DOHH2 (cell line): ENCODE measurements around the gene HIPK2.

Experiments
- H3F3A ChIP-seq: fragments of 200-600 bp; sonication (generic), shearing (Covaris generic); 2 replicates; pipeline ENCODE4 v1.6.0; 2016; ENCODE audit warnings: antibody characterized with exemption, mild to moderate bottlenecking; ENCODE audit not compliant: control insufficient read depth, insufficient read depth
- H3K27ac ChIP-seq: fragments of 200-600 bp; sonication (generic); 2 replicates; pipeline ENCODE4 v1.5.1; 2014; ENCODE audit warnings: low read depth, mild to moderate bottlenecking, low read length, moderate library complexity
- H3K27me3 ChIP-seq: fragments of 200-600 bp; sonication (generic); 2 replicates; pipeline ENCODE4 v1.6.1; 2014; ENCODE audit warnings: mild to moderate bottlenecking, low read length, mixed read lengths; ENCODE audit not compliant: control insufficient read depth
- H3K36me3 ChIP-seq: fragments of 200-600 bp; sonication (generic); 2 replicates; pipeline ENCODE4 v1.6.1; 2014; ENCODE audit warnings: mild to moderate bottlenecking, low read length, moderate library complexity, mixed read lengths; ENCODE audit not compliant: control insufficient read depth
- H3K4me1 ChIP-seq: fragments of 200-600 bp; sonication (generic); 2 replicates; pipeline ENCODE4 v1.6.1; 2014; ENCODE audit warnings: mild to moderate bottlenecking, low read length, mixed read lengths; ENCODE audit not compliant: control insufficient read depth
- H3K4me2 ChIP-seq: fragments of 200-600 bp; sonication (generic); 2 replicates; pipeline ENCODE4 v1.6.0; 2014; ENCODE audit warnings: mild to moderate bottlenecking, low read length, moderate library complexity
- H3K4me3 ChIP-seq: fragments of 200-600 bp; sonication (generic); 2 replicates; pipeline ENCODE4 v1.5.1; 2014; ENCODE audit warnings: mild to moderate bottlenecking, low read length, mixed read lengths
- H3K79me2 ChIP-seq: fragments of 200-600 bp; sonication (generic); 2 replicates; pipeline ENCODE4 v1.6.1; 2014; ENCODE audit warnings: mild to moderate bottlenecking, low read length, mixed read lengths; ENCODE audit not compliant: control insufficient read depth
- H3K9me2 ChIP-seq: fragments of 200-600 bp; sonication (generic); replicated peaks from 2 replicates; pipeline ENCODE4 v1.6.1; 2014; ENCODE audit warnings: mild to moderate bottlenecking, low read length, mixed read lengths; ENCODE audit not compliant: control insufficient read depth
- H3K9me3 ChIP-seq: fragments of 200-600 bp; sonication (generic); 2 replicates; pipeline ENCODE4 v1.6.1; 2014; ENCODE audit warnings: antibody characterized with exemption, low read length, mixed read lengths; ENCODE audit not compliant: control insufficient read depth, insufficient read depth
- H4K20me1 ChIP-seq: fragments of 200-600 bp; sonication (generic); 2 replicates; pipeline ENCODE4 v1.6.0; 2014; ENCODE audit warnings: low read depth, mild to moderate bottlenecking, antibody characterized with exemption, low read length, moderate library complexity; ENCODE audit not compliant: control insufficient read depth, insufficient read depth
- EZH2phosphoT487 ChIP-seq: fragments of 200-600 bp; sonication (generic); IDR thresholded peaks from 2 replicates; pipeline ENCODE4 v1.6.1; 2017; ENCODE audit warnings: borderline replicate concordance, mild to moderate bottlenecking, antibody characterized with exemption, low read length, moderate library complexity, mixed read lengths
- TF ChIP-seq, protein P1 (sequence below): fragments of 200-600 bp; sonication (generic); IDR thresholded peaks from one replicate; pipeline ENCODE4 v1.5.1; 2014; ENCODE audit warnings: antibody characterized with exemption, mild to moderate bottlenecking, low read depth, low read length; ENCODE audit not compliant: poor library complexity, severe bottlenecking

HIPK2 gene

DNA sequence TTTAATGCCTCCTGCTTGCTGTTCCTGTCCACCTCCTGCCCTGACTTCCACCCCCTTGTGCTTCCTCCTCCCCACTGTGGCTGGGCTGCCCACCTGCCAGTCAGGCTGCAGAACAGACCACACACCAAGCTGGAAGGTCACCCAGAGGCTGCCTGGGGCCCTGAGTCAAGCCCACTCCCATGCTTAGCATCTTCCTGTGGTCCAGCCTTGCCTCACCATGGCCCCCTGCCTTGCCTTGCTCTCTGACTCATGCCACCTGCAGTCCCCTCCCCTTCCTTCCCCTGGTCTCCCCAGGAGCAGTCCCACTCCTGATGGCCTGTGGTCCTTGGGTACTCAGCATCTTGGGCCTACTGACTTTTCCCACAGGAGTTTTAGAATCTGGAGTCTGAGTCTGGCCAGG is 252.0 kb downstream of the HIPK2 start:
- Histone ChIP-seq H3K79me2 (no peaks in the 10 kb centered on the region), H3K36me3 (no peaks in the 10 kb centered on the region), H3K4me2 (no peak overlapping the region), H3K27ac (no peak overlapping the region), H4K20me1 (no peaks in the 10 kb centered on the region), H3F3A (no peaks in the 10 kb centered on the region), H3K27me3 (no peaks in the 10 kb centered on the region), H3K9me2 (no peaks in the 10 kb centered on the region), H3K9me3 (peaks cover 13% of the 10 kb centered on the region), H3K4me1 (no peaks in the 10 kb centered on the region), H3K4me3 (no peak overlapping the region)
- TF ChIP-seq EZH2phosphoT487 = no peak
- TF ChIP-seq, protein P1, sequence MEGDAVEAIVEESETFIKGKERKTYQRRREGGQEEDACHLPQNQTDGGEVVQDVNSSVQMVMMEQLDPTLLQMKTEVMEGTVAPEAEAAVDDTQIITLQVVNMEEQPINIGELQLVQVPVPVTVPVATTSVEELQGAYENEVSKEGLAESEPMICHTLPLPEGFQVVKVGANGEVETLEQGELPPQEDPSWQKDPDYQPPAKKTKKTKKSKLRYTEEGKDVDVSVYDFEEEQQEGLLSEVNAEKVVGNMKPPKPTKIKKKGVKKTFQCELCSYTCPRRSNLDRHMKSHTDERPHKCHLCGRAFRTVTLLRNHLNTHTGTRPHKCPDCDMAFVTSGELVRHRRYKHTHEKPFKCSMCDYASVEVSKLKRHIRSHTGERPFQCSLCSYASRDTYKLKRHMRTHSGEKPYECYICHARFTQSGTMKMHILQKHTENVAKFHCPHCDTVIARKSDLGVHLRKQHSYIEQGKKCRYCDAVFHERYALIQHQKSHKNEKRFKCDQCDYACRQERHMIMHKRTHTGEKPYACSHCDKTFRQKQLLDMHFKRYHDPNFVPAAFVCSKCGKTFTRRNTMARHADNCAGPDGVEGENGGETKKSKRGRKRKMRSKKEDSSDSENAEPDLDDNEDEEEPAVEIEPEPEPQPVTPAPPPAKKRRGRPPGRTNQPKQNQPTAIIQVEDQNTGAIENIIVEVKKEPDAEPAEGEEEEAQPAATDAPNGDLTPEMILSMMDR = no peak

DNA sequence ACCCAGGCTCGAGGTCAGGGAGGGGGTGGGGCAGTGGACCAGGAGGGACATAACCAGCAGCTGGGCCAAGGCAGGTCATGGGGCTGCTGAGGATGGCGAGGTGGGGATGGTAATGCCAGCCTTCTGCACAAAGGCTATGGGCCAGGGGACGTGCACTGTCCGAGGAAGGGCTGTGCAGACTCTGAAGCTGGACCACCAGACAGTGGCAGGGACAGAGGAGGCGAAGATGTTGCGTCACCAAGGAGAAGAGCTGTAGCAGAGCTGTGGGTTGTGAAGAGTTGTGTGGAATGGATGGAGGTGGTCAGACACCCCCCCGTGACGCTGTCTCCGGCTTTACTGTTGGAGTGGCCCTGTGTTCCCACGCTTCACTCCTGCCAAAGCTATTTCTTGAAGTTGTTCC is 252.6 kb downstream of the HIPK2 start:
- no peak overlapping the region for H3K4me2 ChIP-seq
- no peak for TF ChIP-seq EZH2phosphoT487
- TF ChIP-seq, protein P1 = no peak
- H3K27ac ChIP-seq = no peak overlapping the region
- H3F3A ChIP-seq = no peaks in the 10 kb centered on the region
- peaks cover 13% of the 10 kb centered on the region for H3K9me3 ChIP-seq
- H3K4me1 ChIP-seq = no peaks in the 10 kb centered on the region
- H3K36me3 ChIP-seq = no peaks in the 10 kb centered on the region
- no peaks in the 10 kb centered on the region for H3K27me3 ChIP-seq
- H3K79me2 ChIP-seq = no peaks in the 10 kb centered on the region
- H3K9me2 ChIP-seq = no peaks in the 10 kb centered on the region
- H3K4me3 ChIP-seq = no peak overlapping the region
- H4K20me1 ChIP-seq = no peaks in the 10 kb centered on the region

DNA sequence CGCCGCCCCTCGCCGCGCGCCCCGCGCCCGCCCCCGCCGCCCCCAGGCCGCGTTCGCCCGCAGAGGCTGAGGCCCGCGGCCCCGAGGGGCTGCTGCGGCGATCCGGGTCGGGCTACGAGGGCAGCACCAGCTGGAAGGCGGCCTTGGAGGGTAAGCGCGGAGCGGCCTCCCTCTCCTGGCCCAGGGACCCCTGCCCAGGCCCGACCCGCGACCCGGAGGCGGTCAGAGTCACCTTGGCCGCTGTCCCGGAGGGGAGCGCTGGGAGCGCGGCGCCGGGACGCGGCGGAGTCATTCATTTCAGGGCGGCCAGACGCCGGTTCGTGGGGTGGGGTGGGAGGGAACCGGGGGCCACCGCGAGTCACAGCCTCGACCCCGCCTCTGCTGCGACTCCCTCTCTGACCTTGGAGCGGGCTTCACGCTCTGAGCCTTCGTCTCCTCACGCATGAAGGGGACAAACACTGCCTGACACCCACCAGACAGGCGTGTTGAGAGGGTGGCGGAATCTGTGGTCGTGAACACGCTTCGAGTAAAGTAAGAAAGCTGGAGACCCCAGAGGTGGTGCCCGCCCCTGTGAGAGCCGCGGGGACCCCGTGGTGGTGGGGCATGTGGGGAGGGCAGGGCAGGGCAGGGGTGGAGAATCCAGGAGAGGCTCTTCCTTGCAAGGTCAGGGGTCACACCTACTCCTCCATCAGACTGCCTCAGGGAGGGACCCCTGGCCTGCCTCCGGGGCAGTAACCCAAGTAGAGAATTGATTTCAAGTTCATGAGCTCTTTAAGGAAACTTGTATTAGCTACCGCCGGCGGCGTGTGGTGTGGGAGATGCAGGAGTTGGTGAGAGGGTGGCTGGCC is 253.6 kb downstream of the HIPK2 start:
- H3K4me2 ChIP-seq = no peak overlapping the region
- H3K4me3 ChIP-seq = no peak overlapping the region
- H3K4me1 ChIP-seq = no peaks in the 10 kb centered on the region
- H4K20me1 ChIP-seq = no peaks in the 10 kb centered on the region
- H3K36me3 ChIP-seq = no peaks in the 10 kb centered on the region
- H3K9me3 ChIP-seq = peaks cover 10% of the 10 kb centered on the region
- H3K9me2 ChIP-seq = no peaks in the 10 kb centered on the region
- H3F3A ChIP-seq = no peaks in the 10 kb centered on the region
- H3K27ac ChIP-seq = no peak overlapping the region
- no peaks in the 10 kb centered on the region for H3K27me3 ChIP-seq
- no peaks in the 10 kb centered on the region for H3K79me2 ChIP-seq
- TF ChIP-seq, protein P1 = no peak
- TF ChIP-seq EZH2phosphoT487 = no peak
